DLD1 (cell line): ENCODE data around the gene CCNK.

Experiments used
- in situ Hi-C: cut with HindIII; loops from 2 replicates; pipeline ENCODE4 v1.10.0; 2017; ENCODE audit warnings: low sequenced_read_pairs

CCNK gene

GRCh38 chr14:99548871-99549515, 67.8 kb downstream of the CCNK start:
- in situ Hi-C loops = no loop called here

DNA sequence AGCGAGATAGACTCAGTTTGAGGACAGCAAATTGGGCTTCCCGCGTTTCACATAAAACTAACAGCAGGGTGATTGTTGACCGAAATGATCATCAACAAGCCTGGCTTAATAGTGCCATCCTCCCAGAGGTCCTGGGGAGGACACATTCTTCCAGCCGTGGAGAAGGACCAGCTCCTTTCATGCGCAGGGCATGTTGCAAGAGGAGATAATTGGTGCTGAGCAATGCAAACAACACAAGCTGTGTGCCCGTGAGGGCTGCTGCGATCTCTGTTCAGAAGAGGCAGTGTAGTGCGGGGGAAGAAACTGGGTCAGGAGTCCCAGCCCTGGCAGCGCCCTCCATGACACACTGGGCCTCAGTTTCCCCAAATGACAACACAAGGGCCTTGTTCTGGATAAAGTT, 68.5 kb downstream of the CCNK start:
- in situ Hi-C loops = no loop called here

GRCh38 chr14:99550387-99550992, 69.3 kb downstream of the CCNK start:
- in situ Hi-C loops = no loop called here

DNA sequence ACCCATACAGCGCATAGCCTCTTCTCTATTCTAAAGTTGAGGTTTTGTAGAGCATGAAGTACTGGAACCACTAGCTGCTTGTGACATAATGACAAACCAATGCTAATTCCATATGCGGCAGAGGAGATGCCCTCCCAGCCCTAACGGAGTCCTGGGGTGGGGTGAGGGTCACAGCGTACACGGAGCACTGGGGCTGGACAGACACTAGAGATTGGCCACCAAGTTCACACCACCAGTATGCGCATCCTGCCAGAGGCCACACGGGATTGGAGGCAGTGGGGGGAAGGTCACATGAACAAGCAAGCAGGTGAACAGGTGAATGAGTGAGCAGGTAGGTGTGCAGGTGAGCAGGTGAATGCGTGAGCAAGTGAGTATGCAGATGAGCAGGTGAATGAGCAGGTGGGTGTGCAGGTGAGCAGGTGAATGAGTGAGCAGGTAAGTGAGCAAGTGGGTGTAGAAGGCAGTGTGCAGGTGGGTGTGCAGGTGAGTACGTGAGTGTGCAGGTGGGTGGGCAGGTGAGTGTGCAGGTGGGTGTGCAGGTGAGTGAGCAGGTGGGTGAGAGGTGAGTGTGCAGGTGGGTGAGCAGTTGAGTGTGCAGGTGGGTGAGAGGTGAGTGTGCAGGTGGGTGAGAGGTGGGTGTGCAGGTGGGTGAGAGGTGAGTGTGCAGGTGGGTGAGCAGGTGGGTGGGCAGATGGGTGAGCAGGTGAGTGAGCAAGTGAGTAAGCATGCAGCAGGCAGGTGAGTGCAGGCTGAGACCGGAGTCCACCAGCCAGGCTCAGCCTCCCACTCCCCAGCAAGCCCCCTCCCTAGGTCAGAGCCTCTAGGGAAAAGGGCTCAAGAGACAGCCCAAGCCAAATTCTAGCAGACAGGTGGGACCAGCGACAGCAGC, 70.1 kb downstream of the CCNK start:
- in situ Hi-C loops = no loop called here

GRCh38 chr14:99552021-99552553, 70.9 kb downstream of the CCNK start:
- in situ Hi-C loops = no loop called here

- in situ Hi-C loops = no loop called here
Measured at GRCh38 chr14:99552572-99553216, 71.5 kb downstream of the CCNK start.

- in situ Hi-C loops = no loop called here
Measured at GRCh38 chr14:99554184-99554583, 73.0 kb downstream of the CCNK start.

DNA sequence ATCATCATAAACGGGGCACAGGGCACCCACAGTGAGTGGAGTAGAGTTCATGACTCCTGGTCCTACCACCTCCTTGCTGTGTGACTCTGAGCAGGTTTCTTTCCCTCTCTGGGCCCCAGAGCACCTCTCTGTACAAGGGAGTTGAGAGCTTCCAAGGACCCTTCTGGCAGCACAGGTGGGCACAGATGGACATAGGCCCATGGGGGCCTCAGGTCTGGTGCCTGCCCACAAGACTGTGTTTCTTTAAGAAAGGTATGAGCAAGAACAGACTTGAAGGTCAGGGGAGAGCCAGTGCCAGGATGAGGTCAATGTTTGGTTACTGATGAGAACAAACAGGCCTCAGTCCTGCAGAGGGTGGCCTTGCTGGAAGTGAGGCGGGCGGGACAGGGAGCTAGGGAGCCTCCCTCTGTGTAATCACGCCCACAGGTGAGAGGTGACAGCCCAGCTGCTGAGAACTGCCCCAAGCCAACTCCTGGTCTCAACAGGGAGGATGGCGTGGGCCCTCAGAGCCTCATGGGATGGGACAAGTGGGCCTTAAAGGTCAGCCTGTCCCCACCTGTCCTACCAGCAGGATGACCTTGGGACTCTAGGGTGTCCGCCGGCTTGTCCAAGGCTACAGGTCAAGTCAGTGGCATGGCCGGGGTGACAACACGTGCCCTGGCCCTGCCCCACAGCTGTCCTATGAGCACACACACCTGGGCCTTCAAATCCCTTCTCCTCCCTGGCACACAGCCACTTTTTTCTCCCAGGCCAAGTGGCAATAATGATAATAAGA, 73.7 kb downstream of the CCNK start:
- in situ Hi-C loops = no loop called here

DNA sequence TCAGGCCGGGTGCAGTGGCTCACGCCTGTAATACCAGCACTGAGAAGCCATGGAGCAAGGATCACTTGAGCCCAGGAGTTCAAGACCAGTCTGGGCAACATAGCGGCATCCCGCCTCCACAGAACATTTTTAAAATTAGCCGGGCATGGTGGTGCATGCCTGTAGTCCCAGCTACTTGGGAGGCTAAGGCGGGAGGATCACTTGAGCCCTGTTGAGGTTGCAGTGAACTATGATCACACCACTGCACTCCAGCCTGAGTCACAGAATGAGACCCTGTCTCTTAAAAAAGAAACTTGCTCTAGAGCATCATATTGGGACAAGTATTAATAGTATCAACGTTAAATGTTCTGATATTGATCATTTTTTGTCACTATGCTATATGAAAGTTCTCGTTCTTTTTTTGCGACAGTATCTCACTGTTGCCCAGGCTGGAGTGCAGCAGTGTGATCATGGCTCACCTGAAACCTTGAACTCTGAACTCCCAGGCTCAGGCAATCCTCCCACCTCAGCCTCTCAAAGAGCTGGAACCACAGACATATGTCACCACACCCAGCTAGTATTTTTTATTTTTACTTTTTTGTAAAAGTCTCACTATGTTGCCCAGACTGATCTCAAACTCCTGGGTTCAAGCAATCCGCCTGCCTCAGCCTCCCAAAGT, 75.1 kb downstream of the CCNK start:
- in situ Hi-C loops = no loop called here

DNA sequence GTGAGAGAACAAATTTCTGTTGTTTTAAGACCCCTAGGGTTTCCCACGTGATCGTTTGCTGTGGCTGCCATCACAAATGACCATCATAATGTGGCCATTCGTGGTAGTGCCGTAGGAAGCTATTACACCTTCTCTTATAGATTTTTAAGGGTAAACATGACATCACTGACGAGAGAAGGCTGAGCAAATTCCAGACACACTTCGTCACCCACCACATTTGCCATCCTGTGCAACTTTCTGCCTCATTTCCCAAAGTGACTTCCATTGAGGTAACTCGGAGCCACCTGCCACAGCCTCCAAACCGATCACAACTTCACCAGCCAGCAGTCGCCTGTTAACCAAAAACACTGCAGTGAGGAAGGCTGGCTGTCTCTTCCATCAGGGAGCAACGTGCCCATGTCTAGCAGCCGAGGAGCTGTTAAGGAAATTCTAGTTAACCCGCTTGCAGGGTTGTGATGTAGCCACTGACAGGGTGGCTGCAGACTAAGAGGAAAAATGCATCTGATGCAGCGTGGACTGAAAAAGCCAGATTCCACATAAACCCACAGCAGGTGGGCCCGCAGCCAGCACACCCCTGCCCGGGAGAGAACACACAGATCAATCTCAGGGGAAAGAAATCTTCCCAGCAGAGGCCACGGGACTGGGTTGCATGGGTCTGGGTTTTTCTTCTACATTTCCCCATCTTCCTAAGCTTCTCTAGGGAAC, 78.2 kb downstream of the CCNK start:
- in situ Hi-C loops = no loop called here

DNA sequence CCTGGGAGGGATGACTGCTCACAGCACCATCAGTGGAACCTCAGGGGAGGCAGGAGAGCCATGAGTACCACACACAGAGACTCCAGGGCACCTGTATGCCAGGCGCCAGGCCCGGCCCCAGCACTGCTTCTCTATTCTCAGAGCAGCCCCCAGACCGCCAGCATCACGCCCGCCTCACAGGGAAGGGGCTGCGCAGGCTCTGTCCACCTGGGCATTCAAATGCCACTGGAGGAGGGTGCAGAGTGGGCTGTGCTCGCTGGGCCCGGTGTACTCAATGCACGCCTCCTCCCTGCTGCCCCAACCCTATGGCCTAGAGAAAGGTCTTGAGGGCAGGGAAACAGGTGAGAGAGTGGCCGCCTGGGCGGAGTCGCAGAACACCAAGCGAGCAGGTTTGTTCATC, 79.2 kb downstream of the CCNK start:
- in situ Hi-C loops = loop anchor here (10.0 kb wide), 1 partner anchor 124 kb away; the partner anchor contains the start of gene CYP46A1

- in situ Hi-C loops = loop anchor here (10.0 kb wide), 1 partner anchor 124 kb away; the partner anchor contains the start of gene CYP46A1
Measured at GRCh38 chr14:99560922-99561683, 79.9 kb downstream of the CCNK start.

GRCh38 chr14:99561864-99562263, 80.7 kb downstream of the CCNK start:
- in situ Hi-C loops = loop anchor here (10.0 kb wide), 1 partner anchor 123 kb away; the partner anchor contains the start of gene CYP46A1
